Stimulated activated memory B cell treated with anti-CD40 and anti-IgM and Interleukin-4, amounts not matched to agents 10 μg/mL and 1 μg/mL and 100 μg/mL, for 72 hours (primary cell): ENCODE data around the gene PARD6G.

ENCODE experiments used
- ATAC-seq: fragments of 150-1000 bp; cut with Tn5 transposase; 2 replicates; pipeline ENCODE4 v1.10.0; 2021
- H3K27ac Mint-ChIP-seq: one replicate; pipeline ENCODE4 v1.8.0; 2022; ENCODE audit warnings: mild to moderate bottlenecking, mixed read lengths
- H3K27me3 Mint-ChIP-seq: one replicate; pipeline ENCODE4 v1.8.0; 2022; ENCODE audit warnings: mixed read lengths
- H3K36me3 Mint-ChIP-seq: one replicate; pipeline ENCODE4 v1.8.0; 2022; ENCODE audit warnings: mixed read lengths
- H3K4me1 Mint-ChIP-seq: one replicate; pipeline ENCODE4 v1.8.0; 2022; ENCODE audit warnings: mixed read lengths
- H3K4me3 Mint-ChIP-seq: one replicate; pipeline ENCODE4 v1.8.0; 2022; ENCODE audit warnings: mild to moderate bottlenecking, moderate library complexity, mixed read lengths
- H3K9me3 Mint-ChIP-seq: one replicate; pipeline ENCODE4 v1.8.0; 2022; ENCODE audit warnings: mixed read lengths

The PARD6G gene

GRCh38 chr18:80112624-80113248 lies 134.6 kb downstream of the PARD6G start:
- H3K9me3 Mint-ChIP-seq: peaks cover 2% of the 10 kb centered on the region
- H3K4me1 Mint-ChIP-seq: peaks cover 47% of the 10 kb centered on the region
- peaks cover 19% of the 10 kb centered on the region for H3K36me3 Mint-ChIP-seq
- H3K27ac Mint-ChIP-seq: no peak overlapping the region
- no peak overlapping the region for H3K4me3 Mint-ChIP-seq
- H3K27me3 Mint-ChIP-seq: no peaks in the 10 kb centered on the region
- ATAC-seq: no peak

- no peaks in the 10 kb centered on the region for H3K27me3 Mint-ChIP-seq
- peaks cover 12% of the 10 kb centered on the region for H3K36me3 Mint-ChIP-seq
These were observed 137.6 kb downstream of the PARD6G start for GRCh38 chr18:80109676-80110078.

GRCh38 chr18:80108739-80109675 lies 138.3 kb downstream of the PARD6G start, which contains the start of gene ADNP2:
Gene ADNP2 (plus strand): TSS chr18:80109262. CDS start chr18:80117543, 8,281 bp downstream.
- Mint-ChIP-seq H3K27me3 (no peaks in the 10 kb centered on the region), H3K9me3 (peaks cover 2% of the 10 kb centered on the region), H3K4me1 (peaks cover 52% of the 10 kb centered on the region), H3K4me3 (peak within 1 kb of the TSS; percentile 83), H3K36me3 (peaks cover 12% of the 10 kb centered on the region), H3K27ac (peak within 1 kb of the TSS; percentile 66)
- peak; percentile 77 for ATAC-seq

More at GRCh38 chr18:80109676-80110078, 137.6 kb downstream of the PARD6G start:
- Mint-ChIP-seq H3K27ac (peak overlapping the region; percentile 66), H3K4me3 (peak overlapping the region; percentile 83), H3K4me1 (peaks cover 57% of the 10 kb centered on the region), H3K9me3 (peaks cover 2% of the 10 kb centered on the region)
- peak; percentile 40 for ATAC-seq

- Mint-ChIP-seq H3K27me3 (no peaks in the 10 kb centered on the region), H3K36me3 (peaks cover 6% of the 10 kb centered on the region), H3K27ac (peak overlapping the region; percentile 66), H3K4me3 (peak overlapping the region; percentile 48), H3K9me3 (peaks cover 2% of the 10 kb centered on the region), H3K4me1 (peaks cover 46% of the 10 kb centered on the region)
- ATAC-seq: no peak
These were observed 139.2 kb downstream of the PARD6G start for GRCh38 chr18:80108121-80108536.

GRCh38 chr18:80107426-80107825 lies 139.9 kb downstream of the PARD6G start:
- H3K9me3 Mint-ChIP-seq: peaks cover 3% of the 10 kb centered on the region
- ATAC-seq: no peak
- peaks cover 44% of the 10 kb centered on the region for H3K4me1 Mint-ChIP-seq
- H3K4me3 Mint-ChIP-seq: no peak overlapping the region
- H3K27ac Mint-ChIP-seq: peak overlapping the region; percentile 5
- no peaks in the 10 kb centered on the region for H3K27me3 Mint-ChIP-seq
- peaks cover 5% of the 10 kb centered on the region for H3K36me3 Mint-ChIP-seq
